Measurements from ENCODE around the gene COP1. TPM values are rescaled to one million over a fixed set of nuclear protein-coding genes. Genes with fewer than 3 reads are reported as not detected.

The COP1 gene
- total and polyA plus RNA-seq, 10 of the 15 experiments (the other 5 are each of a cell fraction or from before 2014, with no cell fraction given) = 17.7 to 49.9 (median 38.7) TPM

- Histone ChIP-seq H3K4me2 (ENCODE audit: control insufficient read depth, insufficient read depth) (no peak overlapping the region), H3K27me3 (replicated peaks in 1 of 2; ENCODE audit: control insufficient read depth in 2 of 2, insufficient read depth in 2 of 2, low read length in 1 of 2) (no peaks in the 10 kb centered on the region), H3K36me3 (ENCODE audit: control insufficient read depth in 2 of 2, insufficient read depth in 2 of 2, low read length in 1 of 2) (peaks cover 0 to 7% of the 10 kb centered on the region in 2 experiments; a peak in 2 of 4 replicates), H3K4me3 (no peak overlapping the region), H2AFZ (ENCODE audit: control insufficient read depth, low read depth, low read length) (no peak overlapping the region), H3K27ac (ENCODE audit: control insufficient read depth, insufficient read depth) (no peak overlapping the region), H4K20me1 (ENCODE audit: control insufficient read depth, insufficient read depth) (no peaks in the 10 kb centered on the region), H3K9me3 (replicated peaks; ENCODE audit: control insufficient read depth, insufficient read depth, low read length) (no peaks in the 10 kb centered on the region; the same call in 2 of the 3 replicates), H3K9ac (ENCODE audit: control insufficient read depth, insufficient read depth, low read length) (no peak overlapping the region), H3K79me2 (ENCODE audit: control insufficient read depth, insufficient read depth, low read length) (peaks cover 17% of the 10 kb centered on the region), H3K4me1 (ENCODE audit: control insufficient read depth, insufficient read depth, low read length) (peaks cover 15% of the 10 kb centered on the region; the same call in 1 of the 2 replicates)
- in situ Hi-C loops (cut with MboI) (no loop called here), intact Hi-C loops (cut with micrococcal nuclease; ENCODE audit: unreplicated experiment) (no loop called here)
- FAIRE-seq (no peak), DNase-seq (ENCODE audit: low read depth, low spot score) (no peak), ATAC-seq (no peak)
- ChIA-PET RAD21 (ENCODE audit: unreplicated experiment) (interaction anchor here (0.5 kb wide), 1 partner anchor 106 kb away, joined by 3 read pairs; no protein-coding TSS in a partner anchor), POLR2A (no interaction called here), SMC1A (ENCODE audit: uncharacterized antibody, unreplicated experiment) (interaction anchor here (2.1 kb wide), 1 partner anchor 34 kb away, joined by 4 read pairs; the partner anchor contains the start of gene COP1), CTCF (interaction anchor here (1.2 kb wide), 1 partner anchor 11 kb away, joined by 3 read pairs; no protein-coding TSS in a partner anchor)
- no TSS peak for BruUV-seq (replicated peaks)
- TF ChIP-seq NFYB (IDR thresholded peaks at IDR 0.05; ENCODE audit: insufficient read depth, low read depth, low read length) = no peak
- TF ChIP-seq, protein P1, sequence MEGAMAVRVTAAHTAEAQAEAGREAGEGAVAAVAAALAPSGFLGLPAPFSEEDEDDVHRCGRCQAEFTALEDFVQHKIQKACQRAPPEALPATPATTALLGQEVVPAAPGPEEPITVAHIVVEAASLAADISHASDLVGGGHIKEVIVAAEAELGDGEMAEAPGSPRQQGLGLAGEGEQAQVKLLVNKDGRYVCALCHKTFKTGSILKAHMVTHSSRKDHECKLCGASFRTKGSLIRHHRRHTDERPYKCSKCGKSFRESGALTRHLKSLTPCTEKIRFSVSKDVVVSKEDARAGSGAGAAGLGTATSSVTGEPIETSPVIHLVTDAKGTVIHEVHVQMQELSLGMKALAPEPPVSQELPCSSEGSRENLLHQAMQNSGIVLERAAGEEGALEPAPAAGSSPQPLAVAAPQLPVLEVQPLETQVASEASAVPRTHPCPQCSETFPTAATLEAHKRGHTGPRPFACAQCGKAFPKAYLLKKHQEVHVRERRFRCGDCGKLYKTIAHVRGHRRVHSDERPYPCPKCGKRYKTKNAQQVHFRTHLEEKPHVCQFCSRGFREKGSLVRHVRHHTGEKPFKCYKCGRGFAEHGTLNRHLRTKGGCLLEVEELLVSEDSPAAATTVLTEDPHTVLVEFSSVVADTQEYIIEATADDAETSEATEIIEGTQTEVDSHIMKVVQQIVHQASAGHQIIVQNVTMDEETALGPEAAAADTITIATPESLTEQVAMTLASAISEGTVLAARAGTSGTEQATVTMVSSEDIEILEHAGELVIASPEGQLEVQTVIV (IDR thresholded peaks at IDR 0.05; ENCODE audit: borderline replicate concordance, partially characterized antibody) = no peak
These were observed 33.0 kb downstream of the COP1 start for GRCh38 chr1:176174108-176174507.

GRCh38 chr1:176172215-176172614 lies 34.9 kb downstream of the COP1 start:
- intact Hi-C loops (cut with micrococcal nuclease; ENCODE audit: unreplicated experiment) (no loop called here), in situ Hi-C loops (cut with MboI) (no loop called here)
- ChIA-PET CTCF (interaction anchor here (1.0 to 1.6 kb wide), 3 partner anchors 9 to 64 kb away, joined by 3 read pairs; no protein-coding TSS in a partner anchor), RAD21 (ENCODE audit: unreplicated experiment) (no interaction called here), SMC1A (ENCODE audit: uncharacterized antibody, unreplicated experiment) (interaction anchor here (1.0 kb wide), 1 partner anchor 9 kb away, joined by 4 read pairs; no protein-coding TSS in a partner anchor), POLR2A (no interaction called here)
- no peaks in the 10 kb centered on the region for H3K4me1 ChIP-seq (ENCODE audit: control insufficient read depth, insufficient read depth, low read length)
- H3K27me3 ChIP-seq (replicated peaks in 1 of 2; ENCODE audit: control insufficient read depth in 2 of 2, insufficient read depth in 2 of 2, low read length in 1 of 2) = no peaks in the 10 kb centered on the region
- DNase-seq (ENCODE audit: low read depth, low spot score) (no peak), FAIRE-seq (no peak), ATAC-seq (no peak)
- peaks cover 8% of the 10 kb centered on the region for H3K79me2 ChIP-seq (ENCODE audit: control insufficient read depth, insufficient read depth, low read length)
- H3K36me3 ChIP-seq (ENCODE audit: control insufficient read depth in 2 of 2, insufficient read depth in 2 of 2, low read length in 1 of 2) = peaks cover 1 to 7% of the 10 kb centered on the region in 2 experiments; a peak in 2 of 4 replicates
- H3K4me3 ChIP-seq = no peak overlapping the region
- no peak overlapping the region for H3K27ac ChIP-seq (ENCODE audit: control insufficient read depth, insufficient read depth)
- no peak for TF ChIP-seq RFX5 (IDR thresholded peaks at IDR 0.05; ENCODE audit: low read depth, low read length)
- no peak for TF ChIP-seq YBX1 (IDR thresholded peaks at IDR 0.05)
- no peak for TF ChIP-seq GATAD2B (conservative IDR thresholded peaks at IDR 0.05; ENCODE audit: low read depth)
- no peak for TF ChIP-seq SMARCA5 (IDR thresholded peaks at IDR 0.05)
- TF ChIP-seq POU2F2 (IDR thresholded peaks at IDR 0.05; ENCODE audit: borderline replicate concordance, low read depth, low read length) = no peak
- no peak for TF ChIP-seq SPI1 (IDR thresholded peaks at IDR 0.05; ENCODE audit: borderline replicate concordance, insufficient read depth, low read depth, low read length)
- TF ChIP-seq EZH2 (IDR thresholded peaks at IDR 0.05; ENCODE audit: borderline replicate concordance, control insufficient read depth, low read depth, low read length) = no peak
- TF ChIP-seq CTCF (IDR thresholded peaks at IDR 0.05 in 2 of 3, conservative IDR thresholded peaks at IDR 0.05 in 1 of 3; ENCODE audit: control insufficient read depth in 2 of 3, extremely low read depth in 1 of 3, insufficient read depth in 1 of 3, low read depth in 3 of 3, low read length in 3 of 3) = no peak
- H4K20me1 ChIP-seq (ENCODE audit: control insufficient read depth, insufficient read depth) = no peaks in the 10 kb centered on the region
- no peak overlapping the region for H3K9ac ChIP-seq (ENCODE audit: control insufficient read depth, insufficient read depth, low read length)
- BruUV-seq (replicated peaks) = no TSS peak
- WGBS (ENCODE audit: insufficient coverage, insufficient replicate concordance, low lambda C conversion rate, missing lambda C conversion rate) = 98% methylated on average over 6 of the region's 6 CpGs
- no peak overlapping the region for H2AFZ ChIP-seq (ENCODE audit: control insufficient read depth, low read depth, low read length)
- H3K9me3 ChIP-seq (replicated peaks; ENCODE audit: control insufficient read depth, insufficient read depth, low read length) = no peaks in the 10 kb centered on the region; the same call in 2 of the 3 replicates
- H3K4me2 ChIP-seq (ENCODE audit: control insufficient read depth, insufficient read depth) = no peak overlapping the region
